Ovary (tissue), 3 donors: ENCODE measurements around the gene YIPF4.

Source experiments
- CTCF ChIP-seq, 3 donors: fragments of 450-650 bp in 2 of 3; fragments of 200-600 bp in 1 of 3; IDR thresholded peaks; one replicate each; pipeline versions ENCODE4 v1.5.1 to v1.8.0; 2016 to 2022; ENCODE audit warnings: antibody characterized with exemption in 3 of 3, mild to moderate bottlenecking in 1 of 3
- EP300 ChIP-seq: sonication (generic); formaldehyde crosslinking; IDR thresholded peaks from one replicate; pipeline ENCODE4 v1.6.1; 2017; ENCODE audit warnings: antibody characterized with exemption
- POLR2A ChIP-seq: fragments of 450-650 bp; IDR thresholded peaks from one replicate; pipeline ENCODE4 v1.6.1; 2017; ENCODE audit warnings: antibody characterized with exemption, mild to moderate bottlenecking, moderate library complexity
- donor health status: DM: no; HTN: no; CAD: no.

GRCh38 chr2:32290000-32290339 lies 12.3 kb downstream of the YIPF4 start:
- TF ChIP-seq CTCF (IDR thresholded peaks at IDR 0.05) = no peak
- TF ChIP-seq POLR2A = no peak
- no peak for TF ChIP-seq EP300
